ENCODE results near the gene SLC25A13.

GRCh38 chr7:96299496-96299895 lies 22.4 kb downstream of the SLC25A13 start:
- TF ChIP-seq CTCF (IDR thresholded peaks at IDR 0.05) (no peak), ATF2 (CRISPR knock-in tag; IDR thresholded peaks at IDR 0.05; ENCODE audit: borderline replicate concordance, low read depth) (no peak), STAT6 (CRISPR knock-in tag; conservative IDR thresholded peaks at IDR 0.05; ENCODE audit: low read depth) (no peak), ZNF423 (CRISPR knock-in tag; IDR thresholded peaks at IDR 0.05) (no peak), SP1 (CRISPR knock-in tag; conservative IDR thresholded peaks at IDR 0.05) (no peak), MAX (CRISPR knock-in tag; IDR thresholded peaks at IDR 0.05) (no peak), PRDM15 (CRISPR knock-in tag; IDR thresholded peaks at IDR 0.05) (no peak), GABPB1 (CRISPR knock-in tag; IDR thresholded peaks at IDR 0.05) (no peak), USF2 (CRISPR knock-in tag; IDR thresholded peaks at IDR 0.05) (no peak), ZNF512 (CRISPR knock-in tag; IDR thresholded peaks at IDR 0.05; ENCODE audit: borderline replicate concordance) (no peak)
